HL-60 (cell line): ENCODE measurements around the gene MAP2.

Experiments
- DNase-seq, 2 experiments: peaks; one replicate each; pipeline ENCODE4 v3.0.0-alpha.2; 2010 to 2020; ENCODE audit warnings: low read depth in 1 of 2, low spot score in 1 of 2
- H3K27ac ChIP-seq: fragments of 250-450 bp; sonication (Bioruptor Pico); replicated peaks from 2 replicates; pipeline ENCODE4 v1.5.1; 2020; ENCODE audit warnings: mild to moderate bottlenecking, moderate library complexity
- H3K27me3 ChIP-seq: fragments of 250-450 bp; sonication (Bioruptor Pico); 2 replicates; pipeline ENCODE4 v1.5.1; 2021; ENCODE audit warnings: mild to moderate bottlenecking, moderate library complexity; ENCODE audit not compliant: insufficient read depth, poor library complexity, severe bottlenecking
- H3K4me3 ChIP-seq: replicated peaks from 2 replicates; pipeline ENCODE4 v1.5.1; 2011; ENCODE audit warnings: mild to moderate bottlenecking, control low read depth, low read length; ENCODE audit not compliant: insufficient read depth
- GABPA ChIP-seq: IDR thresholded peaks from 2 replicates; pipeline ENCODE4 v1.6.1; 2012; ENCODE audit warnings: low read depth
- POLR2AphosphoS5 ChIP-seq: IDR thresholded peaks from 2 replicates; pipeline ENCODE4 v1.6.1; 2012; ENCODE audit warnings: low read depth
- SPI1 ChIP-seq: IDR thresholded peaks from 2 replicates; pipeline ENCODE4 v1.6.1; 2012; ENCODE audit warnings: low read depth, mild to moderate bottlenecking, borderline replicate concordance
- TF ChIP-seq, protein P1 (sequence below): IDR thresholded peaks from one replicate; pipeline ENCODE4 v1.5.1; 2011; ENCODE audit warnings: low read length, control low read depth, inconsistent platforms; ENCODE audit not compliant: insufficient read depth
- TF ChIP-seq, protein P2 (sequence below): IDR thresholded peaks from 2 replicates; pipeline ENCODE4 v1.6.1; 2012; ENCODE audit warnings: low read depth; ENCODE audit not compliant: insufficient replicate concordance

Gene MAP2

DNA sequence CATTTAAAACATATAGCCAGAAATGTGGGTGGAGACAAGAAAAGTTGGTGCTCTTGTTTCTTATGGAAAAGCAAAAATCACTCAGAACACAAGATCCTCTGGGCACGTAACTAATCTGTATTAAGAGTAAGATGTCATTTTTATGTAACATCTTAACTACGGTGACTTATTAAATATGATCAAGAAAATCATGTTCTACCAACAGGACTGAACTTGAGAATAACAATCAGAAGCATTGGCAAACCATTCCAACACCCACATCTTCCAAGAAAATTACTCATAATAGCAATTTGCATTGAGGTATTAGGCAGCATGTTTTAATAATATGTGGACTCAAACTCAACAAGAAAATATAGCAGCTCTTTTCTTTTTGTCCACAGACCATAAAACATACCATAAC is 21.6 kb downstream of the MAP2 start:
- no peak for DNase-seq
- no peak for TF ChIP-seq POLR2AphosphoS5
- TF ChIP-seq, protein P1, sequence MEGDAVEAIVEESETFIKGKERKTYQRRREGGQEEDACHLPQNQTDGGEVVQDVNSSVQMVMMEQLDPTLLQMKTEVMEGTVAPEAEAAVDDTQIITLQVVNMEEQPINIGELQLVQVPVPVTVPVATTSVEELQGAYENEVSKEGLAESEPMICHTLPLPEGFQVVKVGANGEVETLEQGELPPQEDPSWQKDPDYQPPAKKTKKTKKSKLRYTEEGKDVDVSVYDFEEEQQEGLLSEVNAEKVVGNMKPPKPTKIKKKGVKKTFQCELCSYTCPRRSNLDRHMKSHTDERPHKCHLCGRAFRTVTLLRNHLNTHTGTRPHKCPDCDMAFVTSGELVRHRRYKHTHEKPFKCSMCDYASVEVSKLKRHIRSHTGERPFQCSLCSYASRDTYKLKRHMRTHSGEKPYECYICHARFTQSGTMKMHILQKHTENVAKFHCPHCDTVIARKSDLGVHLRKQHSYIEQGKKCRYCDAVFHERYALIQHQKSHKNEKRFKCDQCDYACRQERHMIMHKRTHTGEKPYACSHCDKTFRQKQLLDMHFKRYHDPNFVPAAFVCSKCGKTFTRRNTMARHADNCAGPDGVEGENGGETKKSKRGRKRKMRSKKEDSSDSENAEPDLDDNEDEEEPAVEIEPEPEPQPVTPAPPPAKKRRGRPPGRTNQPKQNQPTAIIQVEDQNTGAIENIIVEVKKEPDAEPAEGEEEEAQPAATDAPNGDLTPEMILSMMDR: no peak
- TF ChIP-seq, protein P2, sequence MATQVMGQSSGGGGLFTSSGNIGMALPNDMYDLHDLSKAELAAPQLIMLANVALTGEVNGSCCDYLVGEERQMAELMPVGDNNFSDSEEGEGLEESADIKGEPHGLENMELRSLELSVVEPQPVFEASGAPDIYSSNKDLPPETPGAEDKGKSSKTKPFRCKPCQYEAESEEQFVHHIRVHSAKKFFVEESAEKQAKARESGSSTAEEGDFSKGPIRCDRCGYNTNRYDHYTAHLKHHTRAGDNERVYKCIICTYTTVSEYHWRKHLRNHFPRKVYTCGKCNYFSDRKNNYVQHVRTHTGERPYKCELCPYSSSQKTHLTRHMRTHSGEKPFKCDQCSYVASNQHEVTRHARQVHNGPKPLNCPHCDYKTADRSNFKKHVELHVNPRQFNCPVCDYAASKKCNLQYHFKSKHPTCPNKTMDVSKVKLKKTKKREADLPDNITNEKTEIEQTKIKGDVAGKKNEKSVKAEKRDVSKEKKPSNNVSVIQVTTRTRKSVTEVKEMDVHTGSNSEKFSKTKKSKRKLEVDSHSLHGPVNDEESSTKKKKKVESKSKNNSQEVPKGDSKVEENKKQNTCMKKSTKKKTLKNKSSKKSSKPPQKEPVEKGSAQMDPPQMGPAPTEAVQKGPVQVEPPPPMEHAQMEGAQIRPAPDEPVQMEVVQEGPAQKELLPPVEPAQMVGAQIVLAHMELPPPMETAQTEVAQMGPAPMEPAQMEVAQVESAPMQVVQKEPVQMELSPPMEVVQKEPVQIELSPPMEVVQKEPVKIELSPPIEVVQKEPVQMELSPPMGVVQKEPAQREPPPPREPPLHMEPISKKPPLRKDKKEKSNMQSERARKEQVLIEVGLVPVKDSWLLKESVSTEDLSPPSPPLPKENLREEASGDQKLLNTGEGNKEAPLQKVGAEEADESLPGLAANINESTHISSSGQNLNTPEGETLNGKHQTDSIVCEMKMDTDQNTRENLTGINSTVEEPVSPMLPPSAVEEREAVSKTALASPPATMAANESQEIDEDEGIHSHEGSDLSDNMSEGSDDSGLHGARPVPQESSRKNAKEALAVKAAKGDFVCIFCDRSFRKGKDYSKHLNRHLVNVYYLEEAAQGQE: no peak
- TF ChIP-seq SPI1: no peak
- TF ChIP-seq GABPA: no peak
- no peak overlapping the region for H3K4me3 ChIP-seq
- no peak overlapping the region for H3K27ac ChIP-seq
- H3K27me3 ChIP-seq: peaks cover 3% of the 10 kb centered on the region

DNA sequence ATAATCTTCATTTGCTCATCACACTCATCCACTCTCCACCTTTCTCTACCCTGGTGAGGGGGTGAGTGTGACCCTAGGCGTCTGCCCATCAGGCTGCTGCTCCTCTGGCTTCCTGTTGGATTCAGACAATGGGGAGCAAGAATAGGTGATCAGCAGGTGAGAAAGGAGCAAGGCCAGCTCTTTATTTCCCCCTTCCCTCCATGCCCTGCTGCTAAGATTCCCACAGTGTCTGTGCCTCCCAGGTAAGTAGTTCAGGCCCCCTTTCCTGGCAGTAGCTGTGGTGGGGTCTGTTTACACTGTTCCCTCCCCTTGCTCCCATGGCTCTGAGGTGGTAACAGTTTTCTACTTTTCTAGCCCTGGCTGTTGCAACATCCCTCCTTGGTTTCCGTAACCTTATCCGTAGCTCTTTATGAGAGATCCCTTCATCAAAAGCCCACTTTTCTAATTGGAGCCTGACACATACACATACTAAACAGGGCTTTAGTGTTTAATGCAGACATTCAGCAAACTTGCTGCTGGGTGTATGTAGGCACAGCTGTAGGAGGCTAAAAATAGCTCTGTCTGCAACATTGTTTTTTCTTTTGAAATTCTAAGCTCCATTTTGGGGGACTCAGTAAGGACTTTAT is 27.5 kb downstream of the MAP2 start:
- no peak for DNase-seq

DNA sequence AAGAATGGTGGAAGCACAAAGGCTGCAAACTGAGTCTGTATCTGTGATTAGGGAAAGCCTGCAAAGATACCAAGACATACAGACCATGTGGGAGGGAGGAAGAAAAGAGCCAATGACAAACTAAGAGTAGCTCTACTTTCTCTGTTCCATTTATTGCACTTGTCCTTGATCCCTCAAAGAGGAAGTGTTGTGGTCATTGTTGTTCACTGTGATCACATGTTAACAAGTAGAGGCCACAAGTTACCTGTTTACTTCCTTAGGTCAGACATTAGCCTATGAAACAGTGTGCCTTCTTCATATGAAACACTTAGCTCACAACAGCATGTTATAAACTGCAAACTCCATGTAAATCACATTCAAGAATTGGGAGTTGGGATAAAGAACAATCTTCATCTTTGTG is 32.6 kb downstream of the MAP2 start:
- no peak overlapping the region for H3K27ac ChIP-seq
- no peaks in the 10 kb centered on the region for H3K27me3 ChIP-seq
- DNase-seq: no peak
- TF ChIP-seq, protein P1: no peak
- TF ChIP-seq POLR2AphosphoS5 (no peak), SPI1 (peak; percentile 49; the same call in 1 of the 2 replicates)
- TF ChIP-seq, protein P2: no peak
- H3K4me3 ChIP-seq: no peak overlapping the region

More for the DNA sequence above, 27.5 kb downstream of the MAP2 start:
- Histone ChIP-seq H3K27ac (no peak overlapping the region), H3K4me3 (no peak overlapping the region), H3K27me3 (no peaks in the 10 kb centered on the region)
- TF ChIP-seq POLR2AphosphoS5 (no peak), SPI1 (no peak), GABPA (no peak)
- TF ChIP-seq, protein P1: no peak
- TF ChIP-seq, protein P2: no peak
